Measurements from ENCODE around the gene MAP3K10. TPM values are rescaled to one million over a fixed set of nuclear protein-coding genes. Genes with fewer than 3 reads are reported as not detected.

The MAP3K10 gene
- total and polyA plus RNA-seq, 2 of the 13 experiments (the other 11 are each of a cell fraction or from before 2014, with no cell fraction given) = 3.4 to 5.0 TPM

DNA sequence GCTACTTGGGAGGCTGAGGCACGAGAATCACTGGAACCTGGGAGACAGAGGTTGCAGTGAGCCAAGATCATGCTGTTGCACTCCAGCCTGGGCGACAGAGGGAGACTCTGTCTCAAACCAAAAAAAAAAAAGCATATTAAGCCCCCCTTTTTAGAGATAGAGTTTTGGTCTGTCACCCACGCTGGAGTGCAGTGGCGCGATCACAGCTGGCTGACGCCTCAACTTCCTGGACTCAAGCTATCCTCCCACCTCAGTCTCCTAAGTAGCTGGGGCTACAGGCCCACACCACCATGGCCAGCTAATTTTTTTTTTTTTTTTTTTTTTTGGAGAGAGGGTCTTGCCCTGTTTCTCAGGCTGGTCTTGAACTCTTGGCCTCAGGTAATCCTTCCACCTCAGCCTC, 34.2 kb upstream of the MAP3K10 start:
- ChIA-PET POLR2A (interaction anchor here (1.0 to 1.4 kb wide), 2 partner anchors 33 to 66 kb away, joined by 3 to 4 read pairs; partner anchors contain the start of gene ZNF780A), CTCF (ENCODE audit: low intra/inter-chr PET ratio, low total read pairs) (no interaction called here)
- no peaks in the 10 kb centered on the region for H3K9me3 ChIP-seq (ENCODE audit: low read length)
- H3K4me1 ChIP-seq (ENCODE audit: insufficient read depth, low read length) = peaks cover 53% of the 10 kb centered on the region
- H3K27me3 ChIP-seq (ENCODE audit: control insufficient read depth in 1 of 2, insufficient read depth in 2 of 2, low read length in 2 of 2) = no peaks in the 10 kb centered on the region
- FAIRE-seq (no peak), DNase-seq (ENCODE audit: low spot score) (no peak), ATAC-seq (no peak)
- no peaks in the 10 kb centered on the region for H3K36me3 ChIP-seq (replicated peaks in 1 of 2; ENCODE audit: control insufficient read depth in 1 of 2, insufficient read depth in 2 of 2, low read length in 2 of 2)
- no peak overlapping the region for H3K4me3 ChIP-seq (replicated peaks in 1 of 3; ENCODE audit: insufficient read depth in 1 of 3, low read depth in 2 of 3, low read length in 3 of 3)
- H3K4me2 ChIP-seq (ENCODE audit: low read depth, low read length) = no peak overlapping the region
- intact Hi-C loops (cut with micrococcal nuclease; ENCODE audit: unreplicated experiment) = no loop called here
- 63% methylated on average over 6 of the region's 6 CpGs for WGBS (ENCODE audit: low lambda C conversion rate)
- no peak overlapping the region for H3K27ac ChIP-seq (ENCODE audit: extremely low read length, insufficient read depth, low read length)
- no peaks in the 10 kb centered on the region for H4K20me1 ChIP-seq (ENCODE audit: insufficient read depth, low read length)
- H2AFZ ChIP-seq (ENCODE audit: low read length) = no peak overlapping the region
- in situ Hi-C loops (cut with HindIII; ENCODE audit: extremely low pct_ligation_motif_present, low pct_unique_long_range_greater_than_20kb) = no loop called here
- H3K9ac ChIP-seq (ENCODE audit: insufficient read depth, low read depth, low read length) = no peak overlapping the region
- TF ChIP-seq, protein P1, sequence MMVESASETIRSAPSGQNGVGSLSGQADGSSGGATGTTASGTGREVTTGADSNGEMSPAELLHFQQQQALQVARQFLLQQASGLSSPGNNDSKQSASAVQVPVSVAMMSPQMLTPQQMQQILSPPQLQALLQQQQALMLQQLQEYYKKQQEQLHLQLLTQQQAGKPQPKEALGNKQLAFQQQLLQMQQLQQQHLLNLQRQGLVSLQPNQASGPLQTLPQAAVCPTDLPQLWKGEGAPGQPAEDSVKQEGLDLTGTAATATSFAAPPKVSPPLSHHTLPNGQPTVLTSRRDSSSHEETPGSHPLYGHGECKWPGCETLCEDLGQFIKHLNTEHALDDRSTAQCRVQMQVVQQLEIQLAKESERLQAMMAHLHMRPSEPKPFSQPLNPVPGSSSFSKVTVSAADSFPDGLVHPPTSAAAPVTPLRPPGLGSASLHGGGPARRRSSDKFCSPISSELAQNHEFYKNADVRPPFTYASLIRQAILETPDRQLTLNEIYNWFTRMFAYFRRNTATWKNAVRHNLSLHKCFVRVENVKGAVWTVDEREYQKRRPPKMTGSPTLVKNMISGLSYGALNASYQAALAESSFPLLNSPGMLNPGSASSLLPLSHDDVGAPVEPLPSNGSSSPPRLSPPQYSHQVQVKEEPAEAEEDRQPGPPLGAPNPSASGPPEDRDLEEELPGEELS (CRISPR knock-in tag; IDR thresholded peaks at IDR 0.05) = no peak
- TF ChIP-seq SP4 (CRISPR knock-in tag; IDR thresholded peaks at IDR 0.05) (no peak), MAFG (CRISPR knock-in tag; IDR thresholded peaks at IDR 0.05) (no peak), TBX3 (IDR thresholded peaks at IDR 0.05; ENCODE audit: borderline replicate concordance) (no peak), SALL2 (CRISPR knock-in tag; IDR thresholded peaks at IDR 0.05) (no peak), MYNN (CRISPR knock-in tag; IDR thresholded peaks at IDR 0.05; ENCODE audit: low read depth) (no peak), BCL6 (CRISPR knock-in tag; IDR thresholded peaks at IDR 0.05) (no peak)
- TF ChIP-seq, protein P2, sequence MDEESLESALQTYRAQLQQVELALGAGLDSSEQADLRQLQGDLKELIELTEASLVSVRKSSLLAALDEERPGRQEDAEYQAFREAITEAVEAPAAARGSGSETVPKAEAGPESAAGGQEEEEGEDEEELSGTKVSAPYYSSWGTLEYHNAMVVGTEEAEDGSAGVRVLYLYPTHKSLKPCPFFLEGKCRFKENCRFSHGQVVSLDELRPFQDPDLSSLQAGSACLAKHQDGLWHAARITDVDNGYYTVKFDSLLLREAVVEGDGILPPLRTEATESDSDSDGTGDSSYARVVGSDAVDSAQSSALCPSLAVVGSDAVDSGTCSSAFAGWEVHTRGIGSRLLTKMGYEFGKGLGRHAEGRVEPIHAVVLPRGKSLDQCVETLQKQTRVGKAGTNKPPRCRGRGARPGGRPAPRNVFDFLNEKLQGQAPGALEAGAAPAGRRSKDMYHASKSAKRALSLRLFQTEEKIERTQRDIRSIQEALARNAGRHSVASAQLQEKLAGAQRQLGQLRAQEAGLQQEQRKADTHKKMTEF (CRISPR knock-in tag; IDR thresholded peaks at IDR 0.05) = no peak
- TF ChIP-seq, protein P3, sequence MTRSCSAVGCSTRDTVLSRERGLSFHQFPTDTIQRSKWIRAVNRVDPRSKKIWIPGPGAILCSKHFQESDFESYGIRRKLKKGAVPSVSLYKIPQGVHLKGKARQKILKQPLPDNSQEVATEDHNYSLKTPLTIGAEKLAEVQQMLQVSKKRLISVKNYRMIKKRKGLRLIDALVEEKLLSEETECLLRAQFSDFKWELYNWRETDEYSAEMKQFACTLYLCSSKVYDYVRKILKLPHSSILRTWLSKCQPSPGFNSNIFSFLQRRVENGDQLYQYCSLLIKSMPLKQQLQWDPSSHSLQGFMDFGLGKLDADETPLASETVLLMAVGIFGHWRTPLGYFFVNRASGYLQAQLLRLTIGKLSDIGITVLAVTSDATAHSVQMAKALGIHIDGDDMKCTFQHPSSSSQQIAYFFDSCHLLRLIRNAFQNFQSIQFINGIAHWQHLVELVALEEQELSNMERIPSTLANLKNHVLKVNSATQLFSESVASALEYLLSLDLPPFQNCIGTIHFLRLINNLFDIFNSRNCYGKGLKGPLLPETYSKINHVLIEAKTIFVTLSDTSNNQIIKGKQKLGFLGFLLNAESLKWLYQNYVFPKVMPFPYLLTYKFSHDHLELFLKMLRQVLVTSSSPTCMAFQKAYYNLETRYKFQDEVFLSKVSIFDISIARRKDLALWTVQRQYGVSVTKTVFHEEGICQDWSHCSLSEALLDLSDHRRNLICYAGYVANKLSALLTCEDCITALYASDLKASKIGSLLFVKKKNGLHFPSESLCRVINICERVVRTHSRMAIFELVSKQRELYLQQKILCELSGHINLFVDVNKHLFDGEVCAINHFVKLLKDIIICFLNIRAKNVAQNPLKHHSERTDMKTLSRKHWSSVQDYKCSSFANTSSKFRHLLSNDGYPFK (CRISPR knock-in tag; IDR thresholded peaks at IDR 0.05; ENCODE audit: borderline replicate concordance) = no peak
- no peaks in the 10 kb centered on the region for H3K79me2 ChIP-seq (ENCODE audit: insufficient read depth, low read length)
- no TSS peak for BruUV-seq (replicated peaks)

Measured in HepG2 (cell line).